ENCODE measurements around the gene RASGEF1C.

Gene RASGEF1C

GRCh38 chr5:180180421-180180820, 28.6 kb downstream of the RASGEF1C start:
- H3K4me3 ChIP-seq (ENCODE audit: low read depth, low read length) = no peak overlapping the region
- TF ChIP-seq CTCF (IDR thresholded peaks at IDR 0.05; ENCODE audit: borderline replicate concordance, insufficient read depth, low read depth, low read length) = no peak

DNA sequence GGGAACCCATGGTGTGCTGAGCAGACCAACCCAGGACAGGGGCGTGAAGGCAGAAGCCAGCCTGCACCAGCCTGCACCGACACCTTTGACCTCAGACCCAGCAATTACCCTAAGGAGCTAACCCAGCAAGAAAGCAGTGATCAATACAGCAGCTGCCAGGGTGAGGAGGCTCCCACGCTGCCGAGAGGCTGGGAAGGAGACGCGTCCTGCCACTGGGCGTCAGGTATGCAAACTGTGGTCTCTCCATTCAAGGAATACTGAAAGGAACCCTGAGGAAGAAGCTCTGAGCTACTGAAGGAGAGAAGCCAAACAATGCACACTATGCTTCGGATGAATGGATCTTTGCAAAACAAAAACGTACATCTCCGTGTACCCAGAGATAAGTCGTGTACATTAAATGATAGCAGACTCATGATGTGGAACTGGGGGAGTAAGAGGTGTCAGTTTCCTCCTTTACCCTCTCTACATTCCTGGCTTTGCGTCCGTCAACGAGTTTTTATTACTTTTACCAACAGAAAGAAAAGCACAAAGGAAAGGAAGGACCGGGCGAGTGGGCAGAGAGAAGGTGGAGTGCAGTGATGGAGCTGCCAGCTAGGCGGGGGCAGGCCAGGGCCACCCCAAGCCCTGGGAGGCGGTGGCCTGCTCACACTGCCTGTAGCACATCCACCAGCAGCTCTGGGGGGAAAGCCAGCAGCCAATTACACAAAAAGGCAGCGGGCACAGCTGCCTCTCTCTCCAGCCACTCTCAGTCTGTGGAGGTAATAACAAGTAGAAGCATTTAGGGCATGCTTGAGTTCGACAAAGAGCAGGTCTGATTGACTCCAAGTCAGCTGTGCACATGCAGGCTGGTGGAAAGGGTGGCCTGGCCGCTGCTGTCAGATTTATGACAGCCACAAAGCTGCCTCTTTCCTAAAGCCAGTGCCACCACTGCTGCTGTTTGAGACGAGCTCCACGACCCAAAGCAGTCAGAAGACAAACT, 29.3 kb downstream of the RASGEF1C start:
- TF ChIP-seq CTCF (IDR thresholded peaks at IDR 0.05; ENCODE audit: borderline replicate concordance, insufficient read depth, low read depth, low read length) = no peak

DNA sequence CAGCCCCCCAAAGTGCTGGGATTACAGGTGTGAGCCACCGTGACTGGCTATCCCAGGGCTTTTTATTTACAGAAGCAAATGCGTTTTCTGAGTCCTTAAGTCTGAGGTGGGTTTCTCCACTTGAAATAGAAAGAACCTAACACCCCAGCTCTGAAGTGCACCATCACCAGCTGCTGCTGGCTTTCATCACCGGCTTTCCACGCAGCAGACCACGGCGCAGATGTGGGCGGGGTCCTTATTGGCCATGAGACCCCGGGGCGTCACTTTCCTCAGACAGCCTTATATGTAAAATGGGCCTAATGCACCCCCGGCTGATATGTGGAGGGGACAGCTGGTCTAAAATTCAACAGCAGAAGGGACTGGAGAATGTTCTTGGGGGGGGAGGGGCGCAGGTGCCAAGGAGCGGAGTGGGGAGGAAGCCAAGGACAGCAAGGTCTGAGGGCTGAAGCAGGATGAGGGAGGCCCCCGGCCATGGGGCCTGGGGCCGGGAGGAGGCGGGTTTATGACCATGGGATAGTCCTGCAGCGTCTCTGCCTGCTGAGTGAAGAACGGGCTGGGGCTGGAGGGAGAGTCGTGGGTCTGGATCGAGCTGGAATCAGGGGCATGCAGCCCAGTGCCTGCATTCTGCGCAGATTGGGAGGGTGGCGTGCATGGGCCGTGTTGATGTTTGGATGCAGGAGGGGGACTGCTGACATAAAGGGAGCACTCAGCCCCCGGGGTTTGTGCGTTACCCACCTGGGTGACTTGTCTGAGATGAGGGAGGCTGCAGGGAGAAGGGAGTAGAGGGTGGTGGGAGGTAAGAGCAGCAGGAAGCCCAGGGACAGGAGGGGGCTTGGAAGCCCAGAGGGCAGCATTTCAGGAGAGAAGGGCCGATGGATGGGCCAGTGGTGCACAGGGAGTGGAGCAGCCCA, 30.2 kb downstream of the RASGEF1C start:
- no peak for TF ChIP-seq CTCF (IDR thresholded peaks at IDR 0.05; ENCODE audit: borderline replicate concordance, insufficient read depth, low read depth, low read length)
- no peak overlapping the region for H3K4me3 ChIP-seq (ENCODE audit: low read depth, low read length)

More for the DNA sequence above, 29.3 kb downstream of the RASGEF1C start:
- H3K4me3 ChIP-seq (ENCODE audit: low read depth, low read length) = no peak overlapping the region

DNA sequence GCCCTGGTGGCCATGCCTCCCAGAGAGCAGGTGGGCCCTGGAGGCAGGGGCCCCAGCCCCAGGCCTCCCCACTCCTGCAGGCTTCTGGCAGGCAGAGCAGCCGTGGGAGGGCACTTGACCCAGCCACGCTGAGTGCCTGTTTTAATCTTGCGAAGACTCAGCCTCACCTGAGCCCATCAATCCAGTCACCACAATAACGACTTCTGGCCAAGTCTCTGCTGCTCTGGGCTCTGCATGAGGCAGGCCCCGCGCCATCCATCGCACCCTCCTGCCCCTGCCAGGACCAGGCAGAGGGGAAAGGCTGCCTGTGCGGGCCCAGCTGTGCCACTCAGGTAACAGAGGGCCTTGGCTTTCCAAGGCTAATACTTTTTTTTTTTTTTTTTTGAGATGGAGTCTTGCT, 32.8 kb downstream of the RASGEF1C start:
- no peak overlapping the region for H3K4me3 ChIP-seq (ENCODE audit: low read depth, low read length)
- TF ChIP-seq CTCF (IDR thresholded peaks at IDR 0.05; ENCODE audit: borderline replicate concordance, insufficient read depth, low read depth, low read length) = no peak

GRCh38 chr5:180175015-180175431, 34.0 kb downstream of the RASGEF1C start:
- TF ChIP-seq CTCF (IDR thresholded peaks at IDR 0.05; ENCODE audit: borderline replicate concordance, insufficient read depth, low read depth, low read length) = no peak

GRCh38 chr5:180174587-180174972, 34.4 kb downstream of the RASGEF1C start:
- no peak overlapping the region for H3K4me3 ChIP-seq (ENCODE audit: low read depth, low read length)
- no peak for TF ChIP-seq CTCF (IDR thresholded peaks at IDR 0.05; ENCODE audit: borderline replicate concordance, insufficient read depth, low read depth, low read length)

More at GRCh38 chr5:180175015-180175431, 34.0 kb downstream of the RASGEF1C start:
- H3K4me3 ChIP-seq (ENCODE audit: low read depth, low read length) = no peak overlapping the region
